NB4 (cell line): ENCODE measurements around the gene GNPTAB.

Experiments
- MAX ChIP-seq: IDR thresholded peaks from 2 replicates; pipeline ENCODE4 v1.6.1; 2011; ENCODE audit warnings: low read depth, low read length
- MYC ChIP-seq: IDR thresholded peaks from 2 replicates; pipeline ENCODE4 v1.6.1; 2011; ENCODE audit warnings: low read depth, low read length
- POLR2A ChIP-seq: IDR thresholded peaks from 2 replicates; pipeline ENCODE4 v1.6.1; 2011; ENCODE audit warnings: mild to moderate bottlenecking; ENCODE audit not compliant: insufficient read length; ENCODE audit errors: extremely low read depth
- TF ChIP-seq, protein P1 (sequence below): IDR thresholded peaks from one replicate; pipeline ENCODE4 v1.5.1; 2012; ENCODE audit warnings: low read depth, low read length

- TF ChIP-seq, protein P1, sequence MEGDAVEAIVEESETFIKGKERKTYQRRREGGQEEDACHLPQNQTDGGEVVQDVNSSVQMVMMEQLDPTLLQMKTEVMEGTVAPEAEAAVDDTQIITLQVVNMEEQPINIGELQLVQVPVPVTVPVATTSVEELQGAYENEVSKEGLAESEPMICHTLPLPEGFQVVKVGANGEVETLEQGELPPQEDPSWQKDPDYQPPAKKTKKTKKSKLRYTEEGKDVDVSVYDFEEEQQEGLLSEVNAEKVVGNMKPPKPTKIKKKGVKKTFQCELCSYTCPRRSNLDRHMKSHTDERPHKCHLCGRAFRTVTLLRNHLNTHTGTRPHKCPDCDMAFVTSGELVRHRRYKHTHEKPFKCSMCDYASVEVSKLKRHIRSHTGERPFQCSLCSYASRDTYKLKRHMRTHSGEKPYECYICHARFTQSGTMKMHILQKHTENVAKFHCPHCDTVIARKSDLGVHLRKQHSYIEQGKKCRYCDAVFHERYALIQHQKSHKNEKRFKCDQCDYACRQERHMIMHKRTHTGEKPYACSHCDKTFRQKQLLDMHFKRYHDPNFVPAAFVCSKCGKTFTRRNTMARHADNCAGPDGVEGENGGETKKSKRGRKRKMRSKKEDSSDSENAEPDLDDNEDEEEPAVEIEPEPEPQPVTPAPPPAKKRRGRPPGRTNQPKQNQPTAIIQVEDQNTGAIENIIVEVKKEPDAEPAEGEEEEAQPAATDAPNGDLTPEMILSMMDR: no peak
- TF ChIP-seq POLR2A (no peak), MYC (no peak), MAX (no peak)
Observed at GRCh38 chr12:101793401-101793800, 37.4 kb downstream of the GNPTAB start.
